ENCODE results near the gene ARHGAP40.

DNA sequence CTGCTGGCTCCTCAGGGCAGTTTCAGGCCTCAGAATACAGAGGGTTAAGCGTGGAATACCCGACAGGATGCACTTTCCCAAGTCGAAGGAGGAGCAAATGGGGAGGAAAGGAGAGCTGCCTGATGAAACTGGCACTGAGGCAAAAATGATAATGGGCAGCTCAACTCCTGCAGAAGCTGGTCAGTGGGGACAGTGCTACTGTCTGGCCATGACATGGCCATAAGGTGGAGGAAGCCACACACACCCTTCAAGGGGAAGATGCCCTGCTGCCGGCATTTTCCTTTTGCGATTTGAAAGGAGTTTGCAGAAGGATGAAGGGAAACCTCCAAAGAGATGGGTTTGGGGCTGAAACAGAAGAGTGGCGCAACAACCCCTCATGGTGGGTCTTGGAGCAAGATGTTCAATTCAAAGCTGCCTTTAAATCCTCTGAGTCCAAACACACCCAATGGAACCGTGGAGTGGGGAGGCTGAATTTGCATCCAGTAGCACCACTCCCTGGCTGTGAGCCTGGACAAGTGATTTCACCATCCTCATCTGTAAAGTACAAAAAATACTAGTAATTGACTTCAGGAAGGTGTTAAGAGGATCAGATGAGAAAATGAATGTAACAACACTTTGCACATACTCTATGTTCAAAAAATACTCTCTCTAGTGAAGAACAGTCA, 17.4 kb upstream of the ARHGAP40 start:
- no peak for TF ChIP-seq BCL11A (tag by site-specific recombination; IDR thresholded peaks at IDR 0.05; ENCODE audit: low read depth)
- TF ChIP-seq, protein P1, sequence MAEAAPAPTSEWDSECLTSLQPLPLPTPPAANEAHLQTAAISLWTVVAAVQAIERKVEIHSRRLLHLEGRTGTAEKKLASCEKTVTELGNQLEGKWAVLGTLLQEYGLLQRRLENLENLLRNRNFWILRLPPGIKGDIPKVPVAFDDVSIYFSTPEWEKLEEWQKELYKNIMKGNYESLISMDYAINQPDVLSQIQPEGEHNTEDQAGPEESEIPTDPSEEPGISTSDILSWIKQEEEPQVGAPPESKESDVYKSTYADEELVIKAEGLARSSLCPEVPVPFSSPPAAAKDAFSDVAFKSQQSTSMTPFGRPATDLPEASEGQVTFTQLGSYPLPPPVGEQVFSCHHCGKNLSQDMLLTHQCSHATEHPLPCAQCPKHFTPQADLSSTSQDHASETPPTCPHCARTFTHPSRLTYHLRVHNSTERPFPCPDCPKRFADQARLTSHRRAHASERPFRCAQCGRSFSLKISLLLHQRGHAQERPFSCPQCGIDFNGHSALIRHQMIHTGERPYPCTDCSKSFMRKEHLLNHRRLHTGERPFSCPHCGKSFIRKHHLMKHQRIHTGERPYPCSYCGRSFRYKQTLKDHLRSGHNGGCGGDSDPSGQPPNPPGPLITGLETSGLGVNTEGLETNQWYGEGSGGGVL (tag by site-specific recombination; IDR thresholded peaks at IDR 0.05), result no peak
